Endothelial cell of hepatic sinusoid (primary cell): ENCODE results near the gene CXCL14.
"Not testable (repeated sequence)": the region's sequence is repeated elsewhere in the genome, so short reads cannot be mapped to it uniquely, and the experiment has no call there.

Experiments
- in situ Hi-C: cut with HindIII; loops from 2 replicates; pipeline ENCODE4 v1.10.0; 2017; ENCODE audit warnings: low sequenced_read_pairs

The CXCL14 gene

DNA sequence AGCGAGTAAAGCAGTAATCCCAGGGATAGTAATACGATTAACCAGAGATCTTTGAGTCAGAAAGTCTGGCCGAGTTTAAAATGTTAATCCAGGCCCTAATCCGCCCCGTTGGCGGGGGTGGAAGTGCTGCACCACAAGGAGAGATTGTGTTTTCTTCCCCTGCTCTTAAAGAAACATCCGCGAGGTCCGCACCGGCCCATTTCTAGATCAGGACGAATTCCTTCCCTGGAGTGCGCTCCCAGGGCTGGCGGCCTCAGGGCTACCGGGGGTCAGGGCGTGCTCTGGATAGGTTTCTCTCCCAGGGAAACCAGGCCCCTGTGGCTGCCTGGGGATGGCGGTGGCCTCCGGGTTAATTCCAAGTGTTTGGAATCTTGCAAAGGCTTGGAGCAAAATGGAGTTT, 33.7 kb downstream of the CXCL14 start:
- in situ Hi-C loops: no loop called here

DNA sequence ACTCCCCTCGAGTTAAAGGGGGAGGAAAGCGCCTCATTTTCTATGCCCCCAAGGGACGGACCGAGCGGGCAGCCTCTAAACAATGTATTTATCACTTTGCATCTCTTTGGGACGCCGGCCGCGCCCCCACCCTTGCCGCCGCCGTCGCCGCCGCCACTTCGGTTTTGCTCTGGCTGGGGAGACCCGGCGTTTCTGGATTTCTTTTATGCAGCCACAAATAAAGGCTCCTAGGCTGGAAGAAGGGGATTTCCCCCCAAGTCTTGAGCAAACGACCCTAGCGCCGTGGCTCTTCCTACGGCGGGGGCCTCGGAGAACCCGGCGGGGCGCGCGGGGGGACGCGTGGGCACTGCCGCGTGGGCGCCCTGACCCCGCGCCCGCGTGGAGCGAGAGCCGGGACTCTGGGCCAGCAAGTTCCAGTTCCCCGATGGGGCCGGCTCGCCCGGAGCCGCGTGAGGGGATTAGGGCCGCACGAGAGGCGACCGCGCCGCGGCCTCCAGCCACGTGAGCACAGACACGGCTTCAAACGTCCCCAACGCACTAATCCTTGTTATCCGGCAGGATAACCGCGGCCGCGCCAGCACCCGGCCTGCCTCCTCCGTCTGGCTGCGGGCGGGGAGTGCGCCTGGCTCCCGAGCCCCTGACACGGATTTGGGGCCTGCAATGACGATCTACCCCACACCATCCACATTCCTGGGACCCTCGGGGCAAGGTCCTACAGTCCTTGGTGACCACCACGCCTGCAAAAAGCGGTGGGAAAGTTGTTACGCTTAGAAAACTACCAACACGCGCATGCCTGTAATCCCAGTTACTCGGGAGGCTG, 35.1 kb downstream of the CXCL14 start:
- in situ Hi-C loops: no loop called here

DNA sequence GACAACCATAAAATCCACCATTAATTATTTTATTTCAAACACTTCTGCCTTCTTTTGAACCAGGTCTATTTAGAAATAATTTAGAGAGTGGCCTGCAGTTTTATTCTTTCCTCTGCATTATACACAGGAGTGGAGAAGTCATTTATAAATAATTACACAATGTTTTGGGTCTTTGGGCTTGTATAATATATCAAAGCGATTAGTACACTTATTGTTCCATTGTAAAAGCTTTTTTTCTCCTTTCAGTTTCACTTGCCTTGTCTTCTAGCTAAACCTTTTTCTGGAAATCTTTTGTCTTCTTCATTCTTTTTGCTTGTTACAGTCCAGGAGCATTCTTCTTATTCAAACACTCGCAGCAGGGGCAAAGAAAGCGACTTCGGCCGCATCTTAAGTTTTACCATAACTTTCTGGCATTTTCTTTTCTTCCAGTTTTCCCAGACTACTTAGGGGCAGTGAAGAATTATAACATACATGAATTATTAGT, 35.7 kb downstream of the CXCL14 start:
- in situ Hi-C loops: no loop called here

DNA sequence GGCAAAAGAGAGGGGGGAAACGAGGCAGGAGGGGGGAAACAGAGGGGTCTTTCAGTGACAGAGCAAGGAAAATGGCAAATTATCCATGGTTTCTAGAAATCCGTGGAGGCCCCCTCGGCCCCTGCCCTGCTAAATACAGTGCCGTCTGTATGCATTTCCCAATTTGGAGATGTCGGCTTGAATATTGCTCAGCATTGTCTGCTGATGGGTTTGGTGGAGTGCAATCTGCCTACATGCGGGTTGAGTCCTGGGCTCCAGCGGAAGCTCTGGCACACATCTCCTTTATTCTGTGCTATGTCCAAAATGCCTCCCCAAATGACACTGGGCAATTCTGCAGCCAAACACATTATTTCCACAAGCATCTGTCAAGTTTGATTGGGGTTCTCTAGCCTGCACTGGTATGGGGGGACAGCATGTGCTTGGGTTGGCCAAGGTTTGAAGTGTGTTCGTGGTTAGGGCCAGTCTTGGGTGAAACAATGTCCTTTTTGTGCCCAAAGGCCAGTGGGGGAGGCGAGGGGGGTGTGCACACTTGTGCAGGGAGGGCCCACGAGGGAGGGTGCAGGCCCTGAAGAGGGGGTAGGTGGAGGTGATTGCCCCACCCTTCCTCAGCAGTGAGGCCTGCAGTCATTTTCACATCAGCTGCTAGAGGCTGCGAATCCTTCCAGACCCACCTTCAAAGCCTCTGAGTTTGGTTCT, 36.8 kb downstream of the CXCL14 start:
- in situ Hi-C loops: no loop called here

DNA sequence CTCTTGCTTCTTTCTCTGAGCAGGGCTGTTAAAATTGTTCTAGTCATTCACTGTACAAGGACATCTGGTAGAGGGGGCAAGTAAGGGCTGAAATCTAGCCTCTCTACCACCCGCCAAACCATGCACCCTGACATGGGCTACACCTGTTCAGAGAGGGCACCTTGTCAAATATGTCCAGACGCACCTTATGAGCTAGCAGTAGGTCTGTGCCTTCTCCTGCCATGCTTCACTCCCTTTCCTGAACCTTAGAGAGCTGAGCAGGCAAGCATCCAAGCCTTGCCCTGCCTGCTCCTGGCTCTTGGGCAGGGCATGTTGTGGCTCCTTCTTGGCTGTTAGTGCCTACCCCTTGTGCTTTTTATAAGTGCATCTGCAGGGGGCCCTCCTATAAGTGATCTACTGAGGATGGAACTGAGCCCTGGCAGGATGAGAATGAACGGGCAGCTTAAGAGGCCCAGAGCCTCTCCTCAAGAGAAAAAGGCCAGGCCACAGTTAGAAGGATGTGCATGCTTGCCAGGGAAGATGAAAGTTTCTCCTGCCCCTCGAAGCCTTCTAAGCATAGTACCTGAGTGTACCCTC, 39.3 kb downstream of the CXCL14 start:
- in situ Hi-C loops: no loop called here

DNA sequence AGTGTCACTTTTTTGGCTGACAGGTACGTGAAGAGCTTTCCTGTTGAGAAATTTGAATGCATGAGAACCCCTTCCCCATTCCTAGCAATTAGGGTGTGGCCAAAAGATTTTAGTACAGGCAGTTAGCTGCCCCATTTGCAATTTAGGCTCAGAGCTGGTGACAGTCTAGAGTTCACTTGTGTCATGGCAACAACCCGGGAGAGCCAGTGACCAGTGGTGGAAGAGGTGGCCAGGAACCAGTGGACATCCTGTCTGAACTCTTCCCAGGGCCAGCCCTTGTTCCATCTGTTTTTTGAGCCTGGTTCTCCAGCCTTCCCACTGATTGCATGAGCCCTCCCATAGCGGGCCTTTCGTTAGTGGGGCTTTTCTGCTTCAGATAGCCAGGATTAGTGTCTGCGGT, 40.5 kb downstream of the CXCL14 start:
- in situ Hi-C loops: no loop called here

DNA sequence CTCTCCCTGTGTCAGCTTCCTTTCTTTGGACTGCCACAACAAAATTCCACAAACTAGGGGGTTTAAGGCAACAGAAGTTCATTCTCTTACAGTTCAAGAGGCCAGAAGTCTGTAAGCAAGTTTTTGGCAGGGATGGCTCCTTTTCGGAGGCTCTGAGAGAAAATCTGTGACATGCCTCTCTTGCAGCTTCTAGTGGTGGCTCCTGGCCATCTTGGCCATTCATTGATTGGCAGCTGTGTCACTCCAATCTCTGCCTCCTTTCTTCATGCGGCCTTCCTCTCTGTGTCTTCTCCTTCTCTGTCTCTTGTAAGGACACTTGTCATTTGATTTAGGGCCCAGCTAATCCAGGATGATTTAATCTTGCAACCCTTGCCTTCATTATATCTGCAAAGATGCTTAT, 41.0 kb downstream of the CXCL14 start:
- in situ Hi-C loops: no loop called here

DNA sequence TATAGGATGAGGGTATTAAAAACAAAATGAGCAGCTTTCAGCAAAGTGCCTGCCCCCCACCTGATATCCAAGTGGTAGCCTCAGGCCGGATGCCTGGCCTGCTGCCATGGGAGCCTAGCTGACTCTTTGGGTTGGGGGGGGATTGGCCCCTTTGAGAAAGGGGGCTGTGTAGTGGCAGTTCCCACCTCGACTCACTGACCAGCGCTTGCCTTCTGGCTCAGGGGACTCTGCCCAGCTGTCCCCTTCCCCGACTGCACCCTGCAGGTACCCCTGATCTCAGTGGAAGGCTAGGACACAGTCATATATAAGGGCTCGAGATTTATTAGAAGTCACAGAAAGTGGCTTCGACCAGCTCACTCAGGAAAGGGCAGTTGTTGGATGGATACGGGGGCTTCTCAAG, 41.5 kb downstream of the CXCL14 start:
- in situ Hi-C loops: no loop called here

DNA sequence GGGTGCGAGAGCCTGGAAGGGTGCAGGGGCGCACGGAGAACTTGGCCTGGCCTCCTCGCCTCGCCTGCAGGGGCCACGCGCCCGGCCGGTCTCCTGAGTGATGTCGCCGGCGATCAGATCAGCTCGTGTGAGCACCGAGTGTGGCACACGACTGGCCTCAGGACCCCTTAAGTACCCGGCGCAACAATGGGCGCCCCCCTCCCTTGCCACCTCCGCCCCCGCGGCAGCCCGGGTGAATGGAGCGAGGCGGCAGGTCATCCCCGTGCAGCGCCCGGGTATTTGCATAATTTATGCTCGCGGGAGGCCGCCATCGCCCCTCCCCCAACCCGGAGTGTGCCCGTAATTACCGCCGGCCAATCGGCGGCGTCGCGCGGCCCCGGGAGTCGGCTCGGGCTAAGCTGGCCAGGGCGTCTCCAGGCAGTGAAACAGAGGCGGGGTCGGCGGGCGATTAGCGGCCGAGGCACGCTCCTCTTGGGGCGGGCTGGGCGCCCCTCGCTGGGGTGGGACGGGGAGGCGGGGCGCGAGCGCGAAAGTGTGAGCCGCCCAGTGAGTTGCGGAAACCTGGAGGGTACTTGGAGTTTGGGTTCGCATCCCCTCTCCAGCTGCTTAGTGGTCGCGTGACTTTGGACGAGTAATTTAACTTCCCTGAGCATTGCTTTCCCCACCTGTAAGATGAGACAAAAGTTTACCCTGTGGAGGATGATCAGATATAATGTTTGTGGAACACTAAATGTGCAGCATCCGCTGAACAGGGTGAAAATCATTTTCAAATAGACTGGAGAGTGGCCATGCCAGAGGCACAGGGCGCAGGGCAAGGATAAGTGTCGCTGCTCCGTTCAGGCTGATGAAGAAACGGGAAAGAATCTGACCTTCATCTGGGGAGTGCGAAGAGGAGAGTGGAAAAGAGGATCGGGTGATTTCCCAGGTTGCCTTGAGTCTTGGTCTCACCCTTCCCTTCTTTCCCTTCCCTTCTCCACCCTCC, 42.7 kb downstream of the CXCL14 start, which contains the start of gene NEUROG1:
Gene NEUROG1 (minus strand): TSS at position 145 of the 982 bp plus-strand sequence. CDS start 274 bp downstream, outside the sequence.
- in situ Hi-C loops: no loop called here

DNA sequence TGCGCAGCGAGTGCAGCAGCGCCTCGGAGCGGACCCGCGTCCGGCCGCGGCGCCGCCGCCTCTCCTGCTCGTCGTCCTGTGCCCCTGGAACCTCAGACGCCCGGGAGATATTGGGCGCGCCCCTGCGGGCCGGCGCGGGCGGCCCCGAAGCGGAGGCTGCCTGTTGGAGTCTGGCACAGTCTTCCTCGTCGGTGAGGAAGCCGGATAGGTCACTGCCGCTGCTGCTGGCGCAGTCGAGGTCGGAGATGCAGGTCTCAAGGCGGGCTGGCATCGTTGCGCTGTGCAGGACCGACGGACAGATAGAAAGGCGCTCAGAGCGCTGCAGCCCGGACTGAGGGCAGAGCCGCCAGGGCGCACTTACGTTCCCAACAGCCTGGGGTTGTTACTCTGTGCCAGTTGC, 43.4 kb downstream of the CXCL14 start:
- in situ Hi-C loops: no loop called here

DNA sequence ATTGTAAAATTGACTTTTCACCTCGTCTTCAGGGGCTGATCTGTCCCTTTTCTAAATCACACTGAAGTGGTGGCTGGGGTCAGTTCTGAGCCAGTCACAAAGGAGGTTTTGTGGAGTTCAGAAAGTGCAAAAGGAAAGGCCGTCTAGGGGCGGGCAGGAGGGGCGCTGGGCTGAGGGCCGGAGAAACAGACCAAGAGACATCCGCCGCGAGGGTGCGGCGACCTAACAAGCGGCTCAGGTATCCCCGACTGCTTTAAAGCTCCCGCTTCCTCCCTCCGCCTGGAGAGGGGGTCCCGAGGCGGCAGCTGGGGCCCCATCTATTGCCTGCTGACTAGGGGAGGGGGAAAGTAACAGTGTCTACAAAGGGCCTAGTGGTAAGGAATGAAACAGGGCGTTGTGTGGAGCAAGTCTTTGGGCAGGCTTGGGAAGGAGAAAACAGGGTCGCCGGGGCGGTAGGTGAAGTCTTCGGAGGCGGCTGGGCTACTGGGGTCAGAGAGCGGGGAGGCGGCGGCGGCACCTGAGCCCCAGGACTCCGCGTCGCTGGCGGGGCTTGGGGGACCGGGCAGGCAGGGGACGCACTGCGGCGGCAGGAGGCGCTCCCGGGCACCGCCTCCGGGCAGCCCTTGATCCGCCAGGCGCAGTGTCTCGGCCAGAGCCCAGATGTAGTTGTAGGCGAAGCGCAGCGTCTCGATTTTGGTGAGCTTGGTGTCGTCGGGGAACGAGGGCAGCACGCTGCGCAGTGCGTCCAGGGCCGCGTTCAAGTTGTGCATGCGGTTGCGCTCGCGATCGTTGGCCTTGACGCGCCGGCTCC, 44.0 kb downstream of the CXCL14 start:
- in situ Hi-C loops: no loop called here

DNA sequence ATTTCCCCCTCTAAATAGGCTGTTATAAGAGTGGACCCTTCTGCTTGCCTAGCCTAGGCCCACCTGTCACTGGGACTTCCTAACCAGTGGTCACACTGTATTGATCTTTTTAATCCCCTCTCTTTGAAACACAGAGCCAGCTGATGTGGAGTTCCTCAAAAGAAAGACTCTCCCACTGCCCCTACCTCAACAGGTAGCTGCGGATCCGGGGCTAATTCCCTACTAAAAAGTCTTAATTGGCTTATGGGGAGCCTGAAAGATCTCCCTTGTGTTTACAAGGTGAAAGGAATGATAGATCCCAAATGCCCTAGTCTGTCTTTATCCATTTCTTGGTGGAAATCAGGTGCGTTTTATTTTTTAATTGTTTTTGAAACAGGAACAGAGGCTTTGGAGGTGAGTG, 45.0 kb downstream of the CXCL14 start:
- in situ Hi-C loops: no loop called here

DNA sequence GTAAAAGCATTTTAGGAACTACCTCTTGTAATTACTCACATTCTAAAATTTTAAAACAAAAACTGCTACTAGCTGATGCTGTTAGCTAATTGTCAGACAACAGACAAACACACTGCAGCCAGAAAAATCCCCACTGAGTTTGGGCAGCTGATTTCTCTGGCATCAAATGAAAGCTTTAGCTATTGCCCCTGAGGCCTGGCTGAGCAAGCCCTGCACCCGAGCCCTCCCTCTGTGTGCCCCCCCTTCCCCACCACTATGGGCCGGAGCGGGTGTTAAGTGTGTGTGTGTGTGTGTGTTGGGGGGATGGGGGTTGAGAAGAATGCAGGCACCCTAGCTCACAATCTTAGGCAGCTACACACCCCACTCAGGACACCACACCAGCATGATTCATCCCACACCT, 45.5 kb downstream of the CXCL14 start:
- in situ Hi-C loops: no loop called here

DNA sequence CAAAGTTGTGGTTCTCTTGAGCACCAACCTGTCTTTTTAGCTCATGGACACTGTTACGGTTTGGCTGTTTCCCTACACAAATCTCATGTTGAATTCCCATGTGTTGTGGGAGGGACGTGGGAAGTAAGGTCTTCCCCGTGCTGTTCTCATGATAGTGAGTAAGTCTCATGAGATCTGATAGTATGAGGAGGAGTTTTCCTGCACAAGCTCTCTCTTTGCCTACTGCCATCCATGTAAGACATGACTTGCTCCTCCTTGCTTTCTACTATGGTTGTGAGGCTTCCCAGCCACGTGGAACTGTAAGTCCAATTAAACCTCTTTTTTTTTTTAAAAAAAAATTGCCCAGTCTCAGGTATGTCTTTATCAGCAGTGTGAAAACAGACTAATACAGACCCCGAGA, 49.2 kb downstream of the CXCL14 start:
- in situ Hi-C loops: not testable (repeated sequence)

DNA sequence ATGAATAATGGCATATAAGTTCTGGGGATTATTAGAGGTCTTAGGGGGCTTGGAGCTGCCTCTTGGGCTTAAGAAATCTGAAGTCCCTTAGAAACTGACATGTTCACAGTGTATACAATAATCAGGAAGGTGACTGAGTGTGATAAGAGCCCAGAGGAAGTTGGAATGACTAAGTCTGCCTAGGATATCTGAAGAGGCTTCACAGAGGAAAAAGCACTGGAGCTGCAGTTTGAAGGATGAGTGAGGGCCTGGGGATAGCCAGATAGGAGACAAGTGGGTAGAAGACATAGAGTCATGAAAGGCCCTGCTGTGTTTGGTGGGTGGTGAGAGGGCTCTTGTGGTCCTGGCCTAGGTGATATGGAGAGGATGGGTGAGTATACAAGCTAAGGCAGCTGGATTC, 51.9 kb downstream of the CXCL14 start:
- in situ Hi-C loops: no loop called here

DNA sequence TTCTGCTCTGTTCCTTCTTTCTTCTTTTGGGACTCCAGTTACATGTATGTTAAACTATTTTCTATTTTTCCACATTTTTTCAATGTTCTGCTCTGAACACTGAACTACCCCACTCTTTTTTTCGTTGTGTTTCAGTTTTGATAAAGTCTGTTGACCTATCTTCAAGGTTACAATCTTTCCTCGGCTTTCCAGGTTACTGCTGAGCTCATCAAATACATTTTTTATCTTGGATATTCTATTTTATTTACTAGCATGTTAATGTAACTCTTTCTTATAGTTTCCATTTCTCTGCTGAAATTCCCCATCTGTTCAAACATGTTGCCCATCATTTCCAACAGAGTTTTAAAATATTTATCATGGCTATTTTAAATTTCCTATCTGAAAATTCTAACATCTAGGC, 56.8 kb downstream of the CXCL14 start:
- in situ Hi-C loops: no loop called here
